Esophagus squamous epithelium (tissue), 5 donors: ENCODE data around the gene ARHGAP23. TPM values are rescaled to one million over a fixed set of nuclear protein-coding genes. Genes with fewer than 3 reads are reported as not detected.

Experiments used
- DNase-seq: peaks from one replicate; lab custom pipeline; 2025; lab: John Stamatoyannopoulos, UW
- H3K27ac ChIP-seq, 4 donors: fragments of 200-600 bp; sonication (generic); one replicate each; pipeline ENCODE4 v1.5.1; 2016 to 2019; ENCODE audit warnings: mild to moderate bottlenecking in 1 of 4
- H3K27me3 ChIP-seq, 4 donors: fragments of 200-600 bp; sonication (generic); 1 replicate in 3 of 4; 2 replicates in 1 of 4; pipeline versions ENCODE4 v1.5.1 to v1.6.0; 2017 to 2021; ENCODE audit warnings: antibody characterized with exemption in 1 of 4
- H3K36me3 ChIP-seq, 3 donors: fragments of 200-600 bp; sonication (generic); one replicate each; pipeline ENCODE4 v1.5.1; 2016 to 2019
- H3K4me1 ChIP-seq, 3 donors: fragments of 200-600 bp; sonication (generic); one replicate each; pipeline ENCODE4 v1.5.1; 2017 to 2019
- H3K4me3 ChIP-seq, 4 donors: fragments of 200-600 bp; sonication (generic); 1 replicate in 3 of 4; 2 replicates in 1 of 4; pipeline ENCODE4 v1.5.1; 2016 to 2019; ENCODE audit warnings: mild to moderate bottlenecking in 2 of 4, moderate library complexity in 1 of 4
- H3K9me3 ChIP-seq, 3 donors: fragments of 200-600 bp; sonication (generic); one replicate each; pipeline ENCODE4 v1.5.1; 2016 to 2019
- POLR2A ChIP-seq, 4 donors: fragments of 450-650 bp; IDR thresholded peaks; one replicate each; pipeline ENCODE4 v1.6.1; 2017; ENCODE audit warnings: antibody characterized with exemption in 4 of 4, mild to moderate bottlenecking in 4 of 4, moderate library complexity in 3 of 4
- WGBS, 2 donors: methylation state at CpG; one replicate each; pipeline ENCODE4 v1.1.5; 2018; 5-methylcytosine and 5-hydroxymethylcytosine counted together
- intact Hi-C: fragments of 100-400 bp; cut with DNase I; formaldehyde crosslinking; loops from one replicate; pipeline ENCODE4 v1.15.0; 2022
- total RNA-seq, 4 donors: library from RNA; depleted of rRNA; stranded (reverse); fragments of >200 nt; gene quantifications; one replicate each; pipeline ENCODE4 v1.1.0, GENCODE V29; 2016
- TF ChIP-seq, protein P1 (sequence below), 6 experiments: fragments of 450-650 bp in 4 of 6; fragments of 200-600 bp in 2 of 6; sonication (generic) in 2 of 6; IDR thresholded peaks; one replicate each; pipeline ENCODE4 v1.5.1; 2016 to 2019; ENCODE audit warnings: antibody characterized with exemption in 6 of 6, mild to moderate bottlenecking in 4 of 6, moderate library complexity in 4 of 6
- donor health status: DM: yes; HTN: yes; CAD: no.

Gene ARHGAP23
- total RNA-seq, 4 donors from 2014 or later, result 75.3 to 180 (median 102) TPM

- Histone ChIP-seq H3K27me3 (peaks cover 0 to 68% (median 6%) of the 10 kb centered on the region in 4 donors), H3K27ac (peak overlapping the region in 3 of 4 donors; percentile 46 to 68 (median 62)), H3K4me3 (no peak overlapping the region), H3K36me3 (no peaks in the 10 kb centered on the region), H3K4me1 (peaks cover 15 to 69% (median 31%) of the 10 kb centered on the region in 3 donors), H3K9me3 (no peaks in the 10 kb centered on the region)
- 59 to 77% methylated on average over 4 to 6 of the region's 6 CpGs for WGBS, 2 donors
- intact Hi-C loops, result loop anchor here (10.0 kb wide), 1 partner anchor 234 kb away; no protein-coding TSS in a partner anchor
- no peak for DNase-seq
- TF ChIP-seq POLR2A (IDR thresholded peaks at IDR 0.05), result no peak
- TF ChIP-seq, protein P1, sequence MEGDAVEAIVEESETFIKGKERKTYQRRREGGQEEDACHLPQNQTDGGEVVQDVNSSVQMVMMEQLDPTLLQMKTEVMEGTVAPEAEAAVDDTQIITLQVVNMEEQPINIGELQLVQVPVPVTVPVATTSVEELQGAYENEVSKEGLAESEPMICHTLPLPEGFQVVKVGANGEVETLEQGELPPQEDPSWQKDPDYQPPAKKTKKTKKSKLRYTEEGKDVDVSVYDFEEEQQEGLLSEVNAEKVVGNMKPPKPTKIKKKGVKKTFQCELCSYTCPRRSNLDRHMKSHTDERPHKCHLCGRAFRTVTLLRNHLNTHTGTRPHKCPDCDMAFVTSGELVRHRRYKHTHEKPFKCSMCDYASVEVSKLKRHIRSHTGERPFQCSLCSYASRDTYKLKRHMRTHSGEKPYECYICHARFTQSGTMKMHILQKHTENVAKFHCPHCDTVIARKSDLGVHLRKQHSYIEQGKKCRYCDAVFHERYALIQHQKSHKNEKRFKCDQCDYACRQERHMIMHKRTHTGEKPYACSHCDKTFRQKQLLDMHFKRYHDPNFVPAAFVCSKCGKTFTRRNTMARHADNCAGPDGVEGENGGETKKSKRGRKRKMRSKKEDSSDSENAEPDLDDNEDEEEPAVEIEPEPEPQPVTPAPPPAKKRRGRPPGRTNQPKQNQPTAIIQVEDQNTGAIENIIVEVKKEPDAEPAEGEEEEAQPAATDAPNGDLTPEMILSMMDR (IDR thresholded peaks at IDR 0.05), result no peak
Observed at GRCh38 chr17:38420518-38420917, 7.7 kb upstream of the ARHGAP23 start.

- Histone ChIP-seq H3K4me3 (peak overlapping the region in 1 of 4 donors; percentile 1), H3K4me1 (peaks cover 14 to 74% (median 31%) of the 10 kb centered on the region in 3 donors), H3K27ac (peak overlapping the region; percentile 14 to 78 (median 54)), H3K36me3 (no peaks in the 10 kb centered on the region), H3K9me3 (no peaks in the 10 kb centered on the region), H3K27me3 (peaks cover 0 to 64% (median 6%) of the 10 kb centered on the region in 4 donors)
- intact Hi-C loops, result loop anchor here (10.0 kb wide), 1 partner anchor 233 kb away; no protein-coding TSS in a partner anchor
- WGBS, 2 donors, result 20 to 53% methylated on average over 3 to 9 of the region's 14 CpGs
- TF ChIP-seq, protein P1 (IDR thresholded peaks at IDR 0.05), result no peak
- no peak for TF ChIP-seq POLR2A (IDR thresholded peaks at IDR 0.05)
- DNase-seq, result no peak
Observed at GRCh38 chr17:38421171-38421841, 7.0 kb upstream of the ARHGAP23 start.

DNA sequence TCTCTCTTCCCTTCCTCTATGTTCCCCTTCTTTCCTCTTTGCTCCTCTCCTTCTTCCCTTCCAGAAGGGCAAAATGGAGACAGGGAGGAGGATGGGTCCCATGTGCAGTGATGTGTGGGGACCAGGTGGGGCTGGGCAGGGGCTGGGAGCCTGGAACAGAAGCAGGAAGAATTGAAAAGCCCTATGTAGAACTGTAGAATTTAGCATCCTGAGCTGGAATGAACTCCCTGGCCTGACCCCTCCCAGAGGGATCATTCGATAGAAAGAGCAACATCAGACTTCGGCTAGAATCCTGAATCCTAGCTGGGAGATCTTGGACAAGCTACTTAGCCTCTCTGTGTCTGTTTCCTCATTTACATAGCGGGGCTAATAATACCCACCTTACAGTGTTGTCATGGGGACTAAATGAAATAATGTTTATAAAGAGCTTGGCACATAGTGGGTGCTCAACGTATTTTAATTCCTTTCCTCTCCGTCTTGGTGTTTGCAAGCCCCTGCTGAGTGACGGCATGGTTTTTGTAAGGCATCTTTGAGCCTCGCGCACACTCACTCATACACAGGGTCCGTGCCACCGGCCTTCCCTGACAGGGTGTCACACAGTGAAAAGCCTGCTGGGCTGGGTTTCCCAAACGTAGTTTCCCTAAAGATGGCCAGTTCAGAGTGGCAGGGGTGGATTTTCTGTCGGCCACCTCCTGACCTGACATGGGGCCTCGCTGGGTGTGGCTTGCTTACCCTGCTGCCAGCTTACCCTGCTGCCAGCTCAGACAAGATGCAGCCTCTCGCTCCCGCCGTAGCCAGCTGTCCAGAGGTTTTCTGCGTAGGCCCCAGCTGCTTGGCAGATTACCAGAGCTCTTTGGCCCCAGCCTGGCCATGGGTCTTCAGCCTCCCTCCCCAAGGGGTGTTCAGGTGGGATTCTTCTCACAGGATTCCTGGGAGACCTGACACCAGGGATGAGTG lies 6.1 kb upstream of the ARHGAP23 start:
- no peak for TF ChIP-seq POLR2A (IDR thresholded peaks at IDR 0.05)
- TF ChIP-seq, protein P1 (IDR thresholded peaks at IDR 0.05), result no peak
- DNase-seq, result no peak
- H3K9me3 ChIP-seq, result no peaks in the 10 kb centered on the region
- WGBS, 2 donors, result 55 to 63% methylated on average over 11 to 14 of the region's 17 CpGs
- H3K27ac ChIP-seq, result peak overlapping the region in 3 of 4 donors; percentile 46 to 78 (median 62)
- H3K4me3 ChIP-seq, result no peak overlapping the region
- intact Hi-C loops, result loop anchor here (10.0 kb wide), 1 partner anchor 233 kb away; no protein-coding TSS in a partner anchor
- peaks cover 14 to 82% (median 37%) of the 10 kb centered on the region in 3 donors for H3K4me1 ChIP-seq
- H3K27me3 ChIP-seq, result peaks cover 0 to 57% (median 6%) of the 10 kb centered on the region in 4 donors
- no peaks in the 10 kb centered on the region for H3K36me3 ChIP-seq

DNA sequence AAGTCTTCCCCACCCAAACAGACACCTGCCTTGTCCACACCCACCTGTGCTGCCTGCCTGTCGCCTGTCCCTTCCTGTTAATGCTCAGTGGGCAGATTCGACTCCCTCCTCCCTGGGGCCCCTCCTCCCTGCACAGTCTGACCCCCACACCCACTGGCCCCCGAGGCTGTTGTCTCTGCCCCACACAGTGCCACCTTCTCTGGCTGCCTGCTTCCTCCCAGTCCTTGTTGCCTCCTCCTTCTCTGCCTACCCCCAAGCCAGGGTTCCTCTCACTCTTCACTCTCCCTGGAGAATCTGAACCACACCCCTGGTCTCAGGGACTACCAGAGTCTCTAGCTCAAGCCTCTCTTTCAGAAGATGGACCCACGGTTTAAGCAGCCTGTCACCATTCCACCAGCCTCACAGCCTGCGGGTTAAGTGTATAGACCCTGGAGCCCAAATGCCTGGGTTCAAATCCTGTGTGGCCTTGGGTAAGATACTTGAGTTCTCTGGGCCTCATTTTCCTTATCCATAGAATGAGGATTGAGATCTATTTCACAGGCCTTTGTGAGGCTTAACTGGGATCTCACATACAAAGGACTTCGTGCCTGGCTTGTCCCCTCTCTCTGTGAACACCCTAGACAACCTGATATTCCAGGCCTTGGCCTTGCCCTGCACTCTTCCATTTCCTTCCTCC lies 3.8 kb upstream of the ARHGAP23 start:
- Histone ChIP-seq H3K9me3 (no peaks in the 10 kb centered on the region), H3K36me3 (no peaks in the 10 kb centered on the region), H3K4me1 (peaks cover 22 to 92% (median 51%) of the 10 kb centered on the region in 3 donors), H3K27me3 (peaks cover 0 to 34% (median 4%) of the 10 kb centered on the region in 4 donors), H3K4me3 (no peak overlapping the region), H3K27ac (peak overlapping the region in 3 of 4 donors; percentile 11 to 88 (median 82))
- WGBS, 2 donors, result 42 to 46% methylated on average over 6 of the region's 6 CpGs
- TF ChIP-seq POLR2A (IDR thresholded peaks at IDR 0.05), result no peak
- TF ChIP-seq, protein P1 (IDR thresholded peaks at IDR 0.05), result no peak
- intact Hi-C loops, result loop anchor here (10.0 kb wide), 1 partner anchor 230 kb away; no protein-coding TSS in a partner anchor
- DNase-seq, result no peak
